Fibroblast of peridontal ligament (primary cell): ENCODE measurements around the gene ACP1.
"Not testable (repeated sequence)": the region's sequence is repeated elsewhere in the genome, so short reads cannot be mapped to it uniquely, and the experiment has no call there.

ENCODE experiments used
- DNase-seq: peaks from one replicate; pipeline ENCODE4 v3.0.0-alpha.2; 2010; ENCODE audit errors: extremely low read depth

ACP1 gene

DNA sequence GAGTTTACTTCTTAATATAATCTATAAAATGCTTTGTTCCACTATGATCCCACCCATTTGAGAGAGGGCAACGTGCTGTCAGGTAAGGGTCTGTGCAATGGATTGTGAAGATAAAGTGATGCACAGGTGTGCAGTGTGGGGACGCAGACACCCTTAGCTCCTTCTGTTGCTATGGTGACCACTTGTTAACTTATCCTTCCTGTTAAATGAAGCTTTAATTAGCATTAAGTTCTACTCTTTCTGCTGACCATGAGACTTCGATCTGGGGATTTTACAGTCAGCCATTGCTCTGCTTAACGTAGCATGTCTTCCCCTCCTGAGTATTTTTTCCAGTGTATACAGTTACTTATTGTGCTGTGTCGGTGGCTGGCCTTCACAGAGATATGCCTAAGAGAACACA, 46.2 kb downstream of the ACP1 start:
- DNase-seq: no peak

DNA sequence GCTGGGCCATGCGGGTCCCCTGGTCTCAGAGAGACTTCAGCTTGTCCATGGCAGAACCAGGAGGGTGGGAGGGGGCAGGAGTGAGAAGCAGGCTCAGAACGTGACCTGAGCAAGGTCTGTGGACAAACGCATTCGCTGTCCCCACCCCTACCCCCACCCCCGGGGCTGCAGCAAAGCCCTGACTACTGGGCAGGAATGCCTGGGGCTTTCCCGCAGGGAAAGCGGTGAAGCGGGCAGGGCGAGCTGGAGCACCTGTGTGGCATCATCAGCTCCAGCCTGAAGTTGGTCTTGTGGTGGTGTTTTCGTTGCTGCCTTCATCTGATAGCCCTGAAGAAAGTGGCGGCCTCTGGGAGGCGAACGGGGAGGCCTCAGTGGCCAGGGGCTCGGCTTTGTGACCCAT, 49.2 kb downstream of the ACP1 start:
- DNase-seq: no peak

DNA sequence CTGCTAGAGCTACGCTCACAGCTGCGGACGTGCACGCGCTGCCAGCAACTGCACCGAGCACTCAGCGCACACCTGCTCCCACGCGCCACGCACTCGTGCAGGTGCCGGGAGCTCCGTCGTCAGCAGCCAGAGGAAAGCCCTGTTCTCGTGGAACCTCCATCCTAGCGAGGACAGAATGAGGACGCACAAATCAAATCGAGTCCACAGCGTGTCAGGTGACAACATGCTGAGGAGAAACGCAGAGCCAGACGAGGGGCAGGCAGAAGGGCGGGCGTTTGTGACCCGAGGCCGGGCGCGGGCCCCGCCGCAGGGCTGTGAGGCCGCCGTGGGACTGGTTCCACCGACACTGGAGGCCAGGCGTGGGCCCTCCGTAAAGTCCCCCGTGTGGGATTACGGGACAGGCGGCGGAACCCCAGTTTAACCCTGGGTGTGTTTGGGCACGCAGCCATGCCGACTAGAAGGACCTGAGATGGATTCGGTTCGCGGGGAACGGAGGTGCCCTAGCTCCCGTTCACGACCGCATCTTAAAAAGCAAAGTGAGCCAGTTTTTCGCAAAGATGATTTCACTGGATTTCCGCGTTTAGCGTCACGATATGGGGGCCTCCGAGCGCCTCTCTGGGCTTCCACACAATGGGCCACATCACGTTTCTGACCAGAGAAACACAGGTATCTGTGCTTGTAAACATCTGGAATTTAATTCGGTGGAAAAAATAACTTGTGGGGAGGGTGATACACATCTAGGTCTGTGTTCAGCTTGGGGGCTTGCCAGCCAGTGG, 50.0 kb downstream of the ACP1 start:
- no peak for DNase-seq

DNA sequence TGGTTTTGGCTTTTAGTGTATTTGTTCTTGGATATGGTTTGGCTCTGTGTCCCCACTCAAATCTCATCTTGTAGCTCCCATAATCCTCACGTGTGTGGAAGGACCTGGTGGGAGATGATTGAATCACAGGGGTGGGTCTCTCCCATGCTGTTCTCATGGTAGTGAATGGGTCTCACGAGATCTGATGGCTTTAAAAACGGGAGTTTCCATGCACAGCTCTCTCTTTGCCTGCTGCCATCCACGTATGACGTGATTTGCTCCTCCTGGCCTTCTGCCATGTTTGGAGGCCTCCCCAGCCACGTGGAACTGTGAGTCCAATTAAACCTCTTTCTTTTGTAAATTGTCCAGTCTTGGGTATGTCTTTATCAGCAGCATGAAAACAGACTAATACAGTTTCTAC, 51.2 kb downstream of the ACP1 start:
- not testable (repeated sequence) for DNase-seq

DNA sequence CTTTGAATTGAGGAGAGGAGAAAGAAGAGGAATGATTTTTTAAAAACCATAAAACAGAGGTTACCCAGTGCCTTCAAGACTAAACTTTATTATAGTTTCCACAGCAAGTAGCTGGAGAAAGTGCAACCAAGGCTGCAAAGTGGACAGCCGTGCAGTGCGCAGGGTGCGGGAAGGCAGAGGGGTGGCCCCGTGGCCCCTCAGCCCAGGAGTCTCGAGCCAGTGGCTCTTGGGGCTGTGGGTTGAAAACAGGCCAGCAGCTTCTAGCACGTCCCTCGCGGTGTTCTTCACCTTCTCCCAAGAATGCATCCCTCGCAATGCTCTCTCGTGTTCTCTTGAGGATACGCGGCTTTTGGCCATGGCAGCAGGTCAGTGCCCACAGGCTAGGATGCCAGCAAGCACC, 51.6 kb downstream of the ACP1 start:
- DNase-seq: no peak

DNA sequence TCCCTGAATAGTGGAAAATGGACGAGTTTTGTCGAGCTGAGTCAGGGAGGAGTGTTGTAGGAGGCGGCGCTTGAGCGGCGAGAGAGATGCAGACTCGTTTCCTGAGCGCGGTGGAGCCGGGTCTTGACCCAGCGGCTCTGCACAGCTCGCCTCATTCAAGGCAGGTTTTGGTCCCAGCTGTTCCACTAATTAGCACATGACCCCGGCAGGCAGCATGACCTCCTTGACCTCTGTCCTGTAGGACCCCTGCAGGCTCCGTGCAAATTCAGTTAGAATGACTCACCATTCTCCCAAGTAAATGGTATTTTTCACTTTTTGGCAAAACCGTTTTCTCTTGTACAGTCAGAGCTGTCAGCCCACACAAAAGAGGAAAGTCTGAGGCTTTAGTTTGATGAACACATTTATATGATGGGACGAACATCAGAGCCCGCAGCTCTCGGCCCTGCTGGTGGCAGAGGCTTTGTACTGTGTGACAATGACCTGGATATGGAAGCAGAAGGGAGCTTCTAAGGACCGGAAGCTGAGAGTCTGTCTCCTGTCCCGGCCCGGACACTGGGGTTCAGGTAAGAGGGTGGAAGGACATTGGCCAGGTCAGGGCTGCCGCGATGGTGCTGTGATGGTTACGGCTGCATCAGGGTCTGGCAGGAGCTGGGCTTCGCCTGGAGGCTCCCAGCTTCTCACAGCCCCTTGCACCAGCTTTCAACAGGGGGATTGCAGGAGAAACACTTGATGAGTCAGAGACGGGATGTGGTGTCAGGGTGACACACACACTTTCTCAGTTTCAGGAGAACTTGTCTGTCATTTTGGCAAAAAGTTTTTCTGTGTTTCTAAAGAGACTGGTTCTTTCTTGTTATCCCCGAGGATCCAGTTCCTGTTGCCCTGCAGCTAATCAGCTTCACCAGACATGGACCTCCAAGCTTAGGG, 53.0 kb downstream of the ACP1 start:
- DNase-seq: no peak

DNA sequence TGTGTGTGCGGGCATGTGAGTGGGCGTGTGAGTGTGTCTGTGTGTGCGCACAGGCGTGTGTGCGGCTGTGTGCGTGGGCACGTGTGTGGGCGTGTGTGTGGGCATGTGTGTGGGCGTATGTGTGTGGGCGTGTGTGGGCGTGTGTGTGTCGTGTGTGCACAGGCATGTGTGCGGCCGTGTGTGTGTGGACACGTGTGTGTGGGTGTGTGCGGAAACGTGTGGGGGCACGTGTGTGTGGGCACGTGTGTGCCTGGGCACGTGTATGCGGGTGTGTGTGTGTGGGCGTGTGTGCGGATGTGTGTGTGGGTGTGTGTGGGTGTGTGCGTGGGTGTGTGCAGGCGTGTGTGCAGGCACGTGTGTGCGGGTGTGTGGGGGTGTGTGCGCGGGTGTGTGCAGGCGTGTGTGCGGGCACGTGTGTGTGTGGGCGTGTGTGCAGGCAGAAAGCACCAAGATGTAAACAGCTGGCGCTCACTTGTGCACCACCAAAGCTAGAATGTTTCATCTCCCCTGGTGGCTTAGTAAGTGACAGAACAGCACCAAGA, 54.4 kb downstream of the ACP1 start:
- DNase-seq: no peak

DNA sequence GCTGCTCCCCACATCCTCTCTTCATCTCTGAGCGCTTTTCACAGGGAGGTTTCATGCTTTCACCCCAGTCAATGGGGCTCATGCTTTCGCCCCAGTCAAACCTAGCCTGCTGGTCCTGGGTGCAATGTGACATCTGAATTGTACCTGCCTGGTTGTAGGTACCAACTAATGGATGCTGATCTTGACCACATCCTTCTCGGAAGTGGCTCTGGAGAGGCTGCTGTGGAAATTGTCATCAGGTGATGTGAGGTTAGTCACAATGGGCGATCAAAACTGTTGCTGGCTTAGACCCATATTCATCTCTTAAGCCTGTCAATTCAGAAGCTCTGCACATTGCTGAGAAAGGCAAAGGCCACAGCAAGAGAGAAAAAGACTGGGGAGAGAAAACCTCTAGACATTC, 55.8 kb downstream of the ACP1 start:
- no peak for DNase-seq

DNA sequence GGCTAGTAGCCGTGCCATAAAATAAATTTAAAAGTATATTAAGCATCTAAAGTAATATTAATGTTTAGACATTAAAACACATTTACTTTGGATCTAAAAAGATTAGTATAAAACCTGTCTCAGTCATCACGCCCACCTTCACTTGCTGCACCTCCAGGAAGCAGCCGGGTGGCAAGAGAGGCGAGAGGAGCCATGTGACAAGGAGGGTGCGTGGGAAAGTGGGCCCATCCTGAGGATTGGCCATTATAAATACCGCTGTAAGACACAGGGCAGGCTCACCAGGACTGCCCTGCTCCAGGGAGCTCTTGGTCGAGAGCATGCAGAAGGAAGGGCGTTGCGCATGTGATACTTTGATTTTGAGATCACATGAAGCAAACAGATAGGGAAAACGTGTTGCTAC, 57.6 kb downstream of the ACP1 start:
- DNase-seq: no peak

DNA sequence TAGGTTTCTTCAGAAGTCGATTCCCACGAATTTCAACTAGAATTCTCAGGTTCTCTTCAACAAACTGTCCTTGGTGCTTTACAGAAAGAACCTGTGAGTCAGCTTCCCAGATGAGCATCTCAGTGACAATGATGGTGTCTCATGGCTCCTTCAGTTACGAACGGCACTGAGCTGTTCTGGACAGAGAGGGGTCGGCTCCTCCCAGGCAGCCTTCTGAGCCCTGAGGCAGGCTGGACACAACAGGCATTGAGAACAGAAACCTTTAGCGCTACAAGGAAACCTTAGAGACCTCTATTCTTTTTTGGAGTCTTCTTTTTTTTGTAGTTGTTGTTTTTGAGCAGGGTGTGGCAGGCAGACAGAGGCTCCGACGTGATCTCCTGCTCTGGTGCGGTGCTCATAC, 58.3 kb downstream of the ACP1 start:
- DNase-seq: no peak
